Liver (tissue), 3 donors: ENCODE results near the gene HJV.

Experiments
- NR2F2 ChIP-seq: IDR thresholded peaks from 2 replicates; pipeline ENCODE4 v1.6.1; 2016; ENCODE audit warnings: antibody characterized with exemption
- TF ChIP-seq, protein P1 (sequence below): fragments of 150-350 bp; IDR thresholded peaks from 2 replicates; pipeline ENCODE4 v1.5.1; 2017; ENCODE audit warnings: improper control_type of control experiment, low read depth, low read length; ENCODE audit not compliant: missing input control
- donor health status: healthy.
- donor health status: healthy.

GRCh38 chr1:145997718-145998023 is 23.9 kb downstream of the HJV start:
- TF ChIP-seq NR2F2 = no peak
- TF ChIP-seq, protein P1, sequence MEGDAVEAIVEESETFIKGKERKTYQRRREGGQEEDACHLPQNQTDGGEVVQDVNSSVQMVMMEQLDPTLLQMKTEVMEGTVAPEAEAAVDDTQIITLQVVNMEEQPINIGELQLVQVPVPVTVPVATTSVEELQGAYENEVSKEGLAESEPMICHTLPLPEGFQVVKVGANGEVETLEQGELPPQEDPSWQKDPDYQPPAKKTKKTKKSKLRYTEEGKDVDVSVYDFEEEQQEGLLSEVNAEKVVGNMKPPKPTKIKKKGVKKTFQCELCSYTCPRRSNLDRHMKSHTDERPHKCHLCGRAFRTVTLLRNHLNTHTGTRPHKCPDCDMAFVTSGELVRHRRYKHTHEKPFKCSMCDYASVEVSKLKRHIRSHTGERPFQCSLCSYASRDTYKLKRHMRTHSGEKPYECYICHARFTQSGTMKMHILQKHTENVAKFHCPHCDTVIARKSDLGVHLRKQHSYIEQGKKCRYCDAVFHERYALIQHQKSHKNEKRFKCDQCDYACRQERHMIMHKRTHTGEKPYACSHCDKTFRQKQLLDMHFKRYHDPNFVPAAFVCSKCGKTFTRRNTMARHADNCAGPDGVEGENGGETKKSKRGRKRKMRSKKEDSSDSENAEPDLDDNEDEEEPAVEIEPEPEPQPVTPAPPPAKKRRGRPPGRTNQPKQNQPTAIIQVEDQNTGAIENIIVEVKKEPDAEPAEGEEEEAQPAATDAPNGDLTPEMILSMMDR = no peak
